Epithelial cell of esophagus (primary cell): ENCODE measurements around the gene UPK1B.

Experiments
- DNase-seq: peaks from one replicate; pipeline ENCODE4 v3.0.0; 2010; ENCODE audit warnings: low read depth
- H3K4me3 ChIP-seq: 2 replicates; pipeline ENCODE4 v1.5.1; 2011; ENCODE audit warnings: mild to moderate bottlenecking, low read length, control low read depth
- TF ChIP-seq, protein P1 (sequence below): IDR thresholded peaks from 2 replicates; pipeline ENCODE4 v1.5.1; 2011; ENCODE audit warnings: low read depth, mild to moderate bottlenecking, low read length, control low read depth, inconsistent platforms; ENCODE audit not compliant: insufficient read depth; ENCODE audit errors: missing control alignments

UPK1B gene

GRCh38 chr3:119211193-119211592 lies 37.8 kb downstream of the UPK1B start:
- no peak overlapping the region for H3K4me3 ChIP-seq
- TF ChIP-seq, protein P1, sequence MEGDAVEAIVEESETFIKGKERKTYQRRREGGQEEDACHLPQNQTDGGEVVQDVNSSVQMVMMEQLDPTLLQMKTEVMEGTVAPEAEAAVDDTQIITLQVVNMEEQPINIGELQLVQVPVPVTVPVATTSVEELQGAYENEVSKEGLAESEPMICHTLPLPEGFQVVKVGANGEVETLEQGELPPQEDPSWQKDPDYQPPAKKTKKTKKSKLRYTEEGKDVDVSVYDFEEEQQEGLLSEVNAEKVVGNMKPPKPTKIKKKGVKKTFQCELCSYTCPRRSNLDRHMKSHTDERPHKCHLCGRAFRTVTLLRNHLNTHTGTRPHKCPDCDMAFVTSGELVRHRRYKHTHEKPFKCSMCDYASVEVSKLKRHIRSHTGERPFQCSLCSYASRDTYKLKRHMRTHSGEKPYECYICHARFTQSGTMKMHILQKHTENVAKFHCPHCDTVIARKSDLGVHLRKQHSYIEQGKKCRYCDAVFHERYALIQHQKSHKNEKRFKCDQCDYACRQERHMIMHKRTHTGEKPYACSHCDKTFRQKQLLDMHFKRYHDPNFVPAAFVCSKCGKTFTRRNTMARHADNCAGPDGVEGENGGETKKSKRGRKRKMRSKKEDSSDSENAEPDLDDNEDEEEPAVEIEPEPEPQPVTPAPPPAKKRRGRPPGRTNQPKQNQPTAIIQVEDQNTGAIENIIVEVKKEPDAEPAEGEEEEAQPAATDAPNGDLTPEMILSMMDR = no peak
- no peak for DNase-seq

DNA sequence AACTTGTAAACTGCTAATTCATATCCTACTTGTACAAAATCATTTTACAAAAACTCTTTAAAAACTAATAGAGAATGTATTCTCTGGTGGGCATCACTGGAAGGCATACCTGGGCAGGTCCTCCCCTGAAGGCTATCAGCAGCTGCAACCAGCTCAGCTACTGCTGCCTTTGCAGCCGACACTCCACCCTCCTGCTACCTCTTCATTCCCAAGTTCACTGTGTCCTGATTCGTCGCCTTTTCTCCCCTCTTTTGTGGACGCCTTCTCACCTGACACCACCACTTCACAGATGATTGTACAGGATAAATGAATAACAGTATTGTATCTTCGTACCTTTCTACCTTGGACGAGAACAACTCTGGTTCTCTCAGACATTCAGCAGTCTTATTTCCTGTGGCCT lies 38.4 kb downstream of the UPK1B start:
- TF ChIP-seq, protein P1 = no peak
- no peak for DNase-seq
- no peak overlapping the region for H3K4me3 ChIP-seq

DNA sequence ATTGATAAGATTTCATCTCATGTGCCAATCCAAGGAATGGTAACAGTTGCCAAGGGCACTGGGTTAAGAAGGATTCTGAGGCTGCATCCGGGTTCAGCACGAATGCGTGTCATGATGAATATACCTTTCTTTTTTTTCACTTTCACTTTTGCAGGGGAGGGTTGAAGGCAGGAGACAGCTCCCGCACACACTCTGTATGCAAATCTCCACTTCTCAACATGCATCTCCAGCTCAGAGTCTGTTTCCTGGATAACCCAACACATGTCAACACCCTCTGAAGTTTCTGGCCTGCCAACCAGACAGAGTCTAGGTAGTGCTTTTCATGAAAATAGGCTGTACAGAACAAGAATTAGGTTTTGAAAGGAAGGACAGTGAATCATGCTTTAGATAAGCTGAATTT lies 45.7 kb downstream of the UPK1B start:
- TF ChIP-seq, protein P1 = no peak
- DNase-seq = no peak
- H3K4me3 ChIP-seq = no peak overlapping the region

- DNase-seq = no peak
- TF ChIP-seq, protein P1 = no peak
- no peak overlapping the region for H3K4me3 ChIP-seq
Measured at GRCh38 chr3:119220198-119220597, 46.8 kb downstream of the UPK1B start.

DNA sequence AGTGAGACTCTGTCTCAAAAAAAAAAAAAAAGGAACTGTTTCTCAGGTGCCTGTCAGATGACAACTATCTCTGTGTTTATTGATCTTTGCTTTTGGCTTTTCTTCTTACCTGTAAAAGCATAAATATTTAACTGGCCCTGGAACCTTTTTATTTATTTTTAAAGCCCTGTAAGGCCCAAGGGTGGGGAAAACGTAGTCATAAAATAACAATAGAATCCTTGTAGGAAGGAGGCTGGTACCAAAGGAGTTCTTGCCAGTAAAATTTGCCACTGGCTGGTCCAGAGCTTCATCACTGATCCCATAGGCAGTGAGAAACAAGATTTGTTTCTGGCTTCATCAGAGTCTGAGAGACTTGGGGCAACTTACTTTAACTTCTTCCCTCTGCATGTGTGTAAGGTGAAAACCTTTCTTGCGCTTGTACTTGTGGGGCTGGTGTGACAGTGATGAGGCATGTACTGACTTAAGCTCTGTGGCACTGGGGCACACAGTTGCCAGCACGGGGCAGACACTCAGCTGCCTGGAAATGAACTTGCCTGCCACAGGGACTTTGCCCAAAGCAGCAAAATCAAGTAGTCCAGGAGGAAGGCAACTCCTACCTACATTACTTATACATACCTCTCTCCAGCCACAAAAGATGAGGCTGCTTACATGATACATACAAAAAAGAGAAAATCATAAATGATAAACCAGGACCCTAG lies 47.7 kb downstream of the UPK1B start:
- no peak for DNase-seq
- TF ChIP-seq, protein P1 = no peak
- no peak overlapping the region for H3K4me3 ChIP-seq

DNA sequence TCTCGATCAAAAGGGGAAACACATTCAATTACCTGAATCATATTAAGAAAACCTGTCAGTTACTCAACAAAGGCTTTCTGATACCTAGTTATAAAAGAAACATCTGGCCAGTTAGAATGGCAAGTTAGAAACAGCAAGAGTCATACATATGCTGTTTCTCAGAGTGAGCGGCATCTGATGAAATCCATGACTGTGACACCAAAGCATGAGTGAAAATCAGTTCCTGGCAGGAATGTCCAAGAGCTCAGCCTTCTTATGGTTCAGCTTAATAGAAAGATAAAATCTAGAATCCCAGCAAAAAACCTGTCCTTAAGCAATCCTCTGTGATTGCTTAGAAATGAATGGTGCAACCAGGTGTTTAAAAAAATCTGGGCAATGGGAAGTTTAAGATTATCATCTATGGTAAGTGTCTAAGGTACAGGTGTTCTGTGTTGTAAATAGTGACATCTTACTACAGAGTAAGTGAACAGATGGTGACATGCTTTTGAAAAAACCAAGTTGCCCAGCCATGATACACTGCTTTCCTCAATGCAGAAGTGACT lies 48.5 kb downstream of the UPK1B start:
- no peak for DNase-seq
- TF ChIP-seq, protein P1 = no peak
- H3K4me3 ChIP-seq = no peak overlapping the region

DNA sequence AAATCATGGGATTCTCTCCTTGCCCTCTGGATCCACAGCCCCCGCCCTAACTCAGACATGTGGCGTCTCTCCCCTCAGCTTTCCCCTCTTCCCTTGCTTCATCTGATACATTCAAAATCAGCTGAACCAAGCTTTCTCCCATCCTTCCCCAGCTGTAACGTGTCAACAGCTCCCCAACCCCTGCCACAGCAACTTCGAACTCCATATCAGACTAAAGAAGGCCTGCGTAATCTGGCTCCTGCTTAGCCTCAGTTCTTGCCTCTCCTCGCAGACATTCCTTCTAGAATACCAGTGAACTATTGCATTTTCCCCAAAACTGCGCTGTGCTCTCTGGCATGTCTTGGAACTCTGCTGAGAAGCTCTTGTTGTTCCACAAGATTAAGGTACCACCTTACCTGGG lies 49.0 kb downstream of the UPK1B start:
- TF ChIP-seq, protein P1 = no peak
- no peak overlapping the region for H3K4me3 ChIP-seq
- DNase-seq = no peak
